GM12892 (cell line): Measurements from ENCODE around the gene GLIPR1L1.

Experiments used
- POLR2A ChIP-seq: IDR thresholded peaks from 2 replicates; pipeline ENCODE4 v1.6.1; 2011; ENCODE audit warnings: low read depth, low read length, control low read depth
- POLR2AphosphoS5 ChIP-seq: IDR thresholded peaks from 2 replicates; pipeline ENCODE4 v1.6.1; 2011; ENCODE audit warnings: low read depth, low read length, control low read depth
- TAF1 ChIP-seq: IDR thresholded peaks from 2 replicates; pipeline ENCODE4 v1.6.1; 2011; ENCODE audit warnings: low read depth, mild to moderate bottlenecking, control low read depth, low read length, borderline replicate concordance

GRCh38 chr12:75361408-75361807 is 26.9 kb downstream of the GLIPR1L1 start:
- no peak for TF ChIP-seq POLR2A
- no peak for TF ChIP-seq POLR2AphosphoS5
- TF ChIP-seq TAF1: no peak
